K562 (cell line): ENCODE data around the gene LPIN1.

Source experiments
- CEBPB ChIP-seq: fragments of 450-650 bp; IDR thresholded peaks from 2 replicates; pipeline ENCODE4 v1.6.1; 2016; ENCODE audit warnings: missing genetic modification characterization, missing compliant biosample characterization
- FOSL1 ChIP-seq: fragments of 200-800 bp; sonication (Bioruptor generic); conservative IDR thresholded peaks from 2 replicates; pipeline ENCODE4 v1.6.1; 2016; ENCODE audit warnings: missing genetic modification characterization, missing compliant biosample characterization
- NFE2L1 ChIP-seq: fragments of 450-650 bp; IDR thresholded peaks from 2 replicates; pipeline ENCODE4 v1.6.1; 2016; ENCODE audit warnings: missing genetic modification characterization, low read depth, mild to moderate bottlenecking, missing compliant biosample characterization, moderate library complexity, borderline replicate concordance
- U2AF1 ChIP-seq: fragments of 200-400 bp; formaldehyde crosslinking; optimal IDR thresholded peaks from 2 replicates; pipeline ENCODE3; 2017; ENCODE audit warnings: mild to moderate bottlenecking, low read depth, low read length, moderate library complexity
- ZNF586 ChIP-seq: fragments of 450-650 bp; formaldehyde crosslinking; conservative IDR thresholded peaks from 2 replicates; pipeline ENCODE4 v1.4.0; 2020; ENCODE audit warnings: mild to moderate bottlenecking, moderate library complexity

- TF ChIP-seq CEBPB (tag) (no peak), ZNF586 (CRISPR knock-in tag) (no peak), FOSL1 (tag) (no peak), U2AF1 (no peak), NFE2L1 (tag) (no peak)
Measured at GRCh38 chr2:11802782-11803191, 56.4 kb downstream of the LPIN1 start.
